DND-41 (cell line): ENCODE measurements around the gene ZSCAN22.

Experiments used
- ATAC-seq: fragments of 200-7000 bp; cut with Tn5 transposase; 3 replicates; pipeline ENCODE4 v1.9.1; 2021; ENCODE audit warnings: low read depth; ENCODE audit not compliant: insufficient read depth
- DNase-seq: peaks from one replicate; pipeline ENCODE4 v3.0.0-alpha.2; 2020
- H2AFZ ChIP-seq: 2 replicates; pipeline ENCODE4 v1.6.0; 2012; ENCODE audit warnings: low read depth, low read length
- H3K27ac ChIP-seq: 2 replicates; pipeline ENCODE4 v1.5.1; 2012; ENCODE audit warnings: low read length, inconsistent platforms
- H3K27me3 ChIP-seq: fragments of 200-600 bp; sonication (generic); 2 replicates; pipeline ENCODE4 v1.6.0; 2012; ENCODE audit warnings: low read length, mild to moderate bottlenecking, inconsistent platforms; ENCODE audit not compliant: insufficient read depth, poor library complexity
- H3K36me3 ChIP-seq: 2 replicates; pipeline ENCODE4 v1.5.1; 2012; ENCODE audit warnings: low read length, inconsistent platforms; ENCODE audit not compliant: insufficient read depth
- H3K4me1 ChIP-seq: 2 replicates; pipeline ENCODE4 v1.5.1; 2012; ENCODE audit warnings: mild to moderate bottlenecking, low read length; ENCODE audit not compliant: insufficient read depth
- H3K4me2 ChIP-seq: 2 replicates; pipeline ENCODE4 v1.6.0; 2012; ENCODE audit warnings: mild to moderate bottlenecking, moderate library complexity, low read length, inconsistent platforms; ENCODE audit not compliant: insufficient read depth
- H3K4me3 ChIP-seq, 2 experiments: fragments of 200-600 bp in 1 of 2; shearing (Covaris generic) in 1 of 2; 2 replicates each; pipeline ENCODE4 v1.5.1; 2012 to 2016; ENCODE audit warnings: inconsistent platforms in 2 of 2, low read length in 2 of 2, mild to moderate bottlenecking in 2 of 2, low read depth in 1 of 2, moderate library complexity in 1 of 2
- H3K79me2 ChIP-seq: 2 replicates; pipeline ENCODE4 v1.6.0; 2012; ENCODE audit warnings: low read length, inconsistent platforms; ENCODE audit not compliant: insufficient read depth
- H3K9ac ChIP-seq: 2 replicates; pipeline ENCODE4 v1.6.0; 2012; ENCODE audit warnings: low read depth, mild to moderate bottlenecking, inconsistent platforms, low read length, moderate library complexity
- H3K9me3 ChIP-seq: 2 replicates; pipeline ENCODE4 v1.5.1; 2012; ENCODE audit warnings: low read length, moderate library complexity, mild to moderate bottlenecking, inconsistent platforms; ENCODE audit not compliant: insufficient read depth, severe bottlenecking
- H4K20me1 ChIP-seq: 2 replicates; pipeline ENCODE4 v1.6.0; 2012; ENCODE audit warnings: low read length; ENCODE audit not compliant: insufficient read depth
- EZH2 ChIP-seq: IDR thresholded peaks from 3 replicates; pipeline ENCODE4 v1.6.1; 2012; ENCODE audit warnings: borderline replicate concordance, low read depth, mild to moderate bottlenecking, moderate library complexity, low read length, inconsistent platforms; ENCODE audit not compliant: severe bottlenecking
- TF ChIP-seq, protein P1 (sequence below): IDR thresholded peaks from 2 replicates; pipeline ENCODE4 v1.5.1; 2012; ENCODE audit warnings: borderline replicate concordance, low read length, moderate library complexity, mild to moderate bottlenecking; ENCODE audit not compliant: poor library complexity, severe bottlenecking; ENCODE audit errors: extremely low read depth

ZSCAN22 gene

DNA sequence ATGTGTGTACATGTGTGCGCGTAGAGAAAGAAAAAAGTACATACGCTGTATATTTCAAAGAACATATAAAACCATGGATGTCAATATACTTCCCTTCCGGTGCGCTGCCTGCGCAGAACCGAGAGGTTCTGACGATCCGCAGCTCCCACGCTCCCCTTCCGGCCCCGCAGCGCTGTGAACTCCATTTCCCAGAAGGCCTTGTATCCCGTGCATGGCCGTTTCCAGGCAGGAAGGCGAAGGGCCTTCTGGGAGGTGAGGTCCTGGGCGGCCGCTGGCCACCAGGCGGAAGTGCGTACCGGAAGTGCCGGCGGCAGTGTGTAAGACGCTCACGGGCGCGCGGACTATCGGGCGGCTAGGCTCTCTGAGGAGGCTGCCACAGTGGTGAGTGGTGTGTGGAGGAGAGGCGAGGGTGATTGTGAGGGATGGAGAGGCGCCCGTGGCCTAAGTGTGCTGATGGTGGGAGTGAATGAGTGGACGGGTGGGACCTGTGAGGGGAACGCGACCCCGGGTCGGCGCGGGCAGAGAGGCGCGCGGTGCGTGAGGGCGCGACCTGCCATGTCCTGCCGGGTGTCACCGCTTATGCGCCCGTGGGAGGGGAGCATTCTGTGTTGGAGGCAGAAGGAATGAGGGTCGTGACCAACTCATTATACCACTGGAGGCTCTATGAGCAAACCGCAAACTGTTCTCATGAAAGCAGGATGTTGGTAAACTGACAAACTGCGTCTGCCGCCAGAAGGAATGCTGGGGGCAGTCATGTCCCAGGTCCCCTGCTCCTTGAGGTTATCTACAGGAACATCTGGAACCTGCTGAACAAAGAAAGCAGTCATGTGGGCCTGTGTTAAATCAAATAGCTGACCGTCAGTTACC is 21.5 kb upstream of the ZSCAN22 start, which contains the start of gene ERVK3-1:
Gene ERVK3-1, plus strand, starts transcription at position 313 of the 867 bp plus-strand sequence. CDS start 6,792 bp downstream, outside the sequence.
- TF ChIP-seq, protein P1, sequence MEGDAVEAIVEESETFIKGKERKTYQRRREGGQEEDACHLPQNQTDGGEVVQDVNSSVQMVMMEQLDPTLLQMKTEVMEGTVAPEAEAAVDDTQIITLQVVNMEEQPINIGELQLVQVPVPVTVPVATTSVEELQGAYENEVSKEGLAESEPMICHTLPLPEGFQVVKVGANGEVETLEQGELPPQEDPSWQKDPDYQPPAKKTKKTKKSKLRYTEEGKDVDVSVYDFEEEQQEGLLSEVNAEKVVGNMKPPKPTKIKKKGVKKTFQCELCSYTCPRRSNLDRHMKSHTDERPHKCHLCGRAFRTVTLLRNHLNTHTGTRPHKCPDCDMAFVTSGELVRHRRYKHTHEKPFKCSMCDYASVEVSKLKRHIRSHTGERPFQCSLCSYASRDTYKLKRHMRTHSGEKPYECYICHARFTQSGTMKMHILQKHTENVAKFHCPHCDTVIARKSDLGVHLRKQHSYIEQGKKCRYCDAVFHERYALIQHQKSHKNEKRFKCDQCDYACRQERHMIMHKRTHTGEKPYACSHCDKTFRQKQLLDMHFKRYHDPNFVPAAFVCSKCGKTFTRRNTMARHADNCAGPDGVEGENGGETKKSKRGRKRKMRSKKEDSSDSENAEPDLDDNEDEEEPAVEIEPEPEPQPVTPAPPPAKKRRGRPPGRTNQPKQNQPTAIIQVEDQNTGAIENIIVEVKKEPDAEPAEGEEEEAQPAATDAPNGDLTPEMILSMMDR = no peak
- TF ChIP-seq EZH2 = no peak
- ATAC-seq = peak; percentile 97
- Histone ChIP-seq H3K4me3 (peak within 1 kb of the TSS; percentile 50 to 83), H4K20me1 (peaks cover 16% of the 10 kb centered on the region; the same call in 1 of the 2 replicates), H3K36me3 (peaks cover 61% of the 10 kb centered on the region), H3K27me3 (no peaks in the 10 kb centered on the region), H3K9ac (peak within 1 kb of the TSS; percentile 80), H2AFZ (peak within 1 kb of the TSS; percentile 90), H3K27ac (peak within 1 kb of the TSS; percentile 92), H3K9me3 (no peaks in the 10 kb centered on the region), H3K4me2 (peak within 1 kb of the TSS; percentile 72), H3K79me2 (peaks cover 71% of the 10 kb centered on the region), H3K4me1 (peaks cover 35% of the 10 kb centered on the region)
- peak; percentile 97 for DNase-seq

DNA sequence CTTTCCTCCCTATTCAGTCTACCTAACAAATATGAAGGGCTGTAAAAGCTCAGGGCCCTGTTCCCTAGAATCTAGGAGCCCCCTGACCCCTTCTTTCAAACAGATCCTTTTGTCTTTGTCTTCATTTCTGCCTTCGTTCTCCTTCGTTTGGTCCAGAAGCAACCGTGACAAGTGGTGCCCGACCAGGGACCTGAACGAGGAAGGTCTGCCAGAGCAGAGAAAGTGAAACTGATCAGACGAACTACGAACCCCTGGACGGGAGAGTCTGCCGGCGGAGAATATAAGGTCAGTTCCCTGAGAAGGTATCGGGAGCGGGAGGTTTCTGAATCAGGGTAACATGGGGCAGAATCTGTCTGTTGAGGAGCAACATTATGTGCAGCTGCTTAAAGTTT is 20.9 kb upstream of the ZSCAN22 start:
- no peaks in the 10 kb centered on the region for H3K9me3 ChIP-seq
- peaks cover 35% of the 10 kb centered on the region for H3K4me1 ChIP-seq
- peaks cover 58% of the 10 kb centered on the region for H3K36me3 ChIP-seq
- no peaks in the 10 kb centered on the region for H3K27me3 ChIP-seq
- H3K4me3 ChIP-seq = peak overlapping the region; percentile 50 to 83
- TF ChIP-seq, protein P1 = no peak
- TF ChIP-seq EZH2 = no peak
- peak overlapping the region; percentile 90; the same call in 1 of the 2 replicates for H2AFZ ChIP-seq
- DNase-seq = peak; percentile 38
- H4K20me1 ChIP-seq = peaks cover 16% of the 10 kb centered on the region; the same call in 1 of the 2 replicates
- H3K27ac ChIP-seq = peak overlapping the region; percentile 92
- peaks cover 66% of the 10 kb centered on the region for H3K79me2 ChIP-seq
- no peak for ATAC-seq
- H3K4me2 ChIP-seq = peak overlapping the region; percentile 72
- peak overlapping the region; percentile 80 for H3K9ac ChIP-seq

DNA sequence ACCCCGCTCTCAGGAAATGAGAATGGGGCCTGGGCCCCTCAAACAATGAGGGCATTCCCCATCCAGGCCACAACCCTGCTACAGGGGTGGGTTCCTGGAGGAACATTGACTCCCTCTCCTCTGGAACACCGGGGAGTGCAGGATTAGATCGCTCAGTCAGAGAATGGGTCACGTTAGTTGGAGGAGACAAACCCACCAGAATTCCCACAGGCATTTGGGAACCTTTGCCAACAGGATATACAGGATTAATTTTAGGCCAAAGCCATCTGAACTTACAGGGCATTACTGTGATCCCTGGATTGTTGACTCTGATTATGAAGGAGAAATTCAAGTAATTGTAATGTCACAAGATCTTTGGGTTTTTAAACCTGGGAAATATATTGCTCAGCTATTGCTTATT is 19.1 kb upstream of the ZSCAN22 start:
- H3K4me1 ChIP-seq = peaks cover 35% of the 10 kb centered on the region
- TF ChIP-seq, protein P1 = no peak
- no peak for TF ChIP-seq EZH2
- no peak overlapping the region for H3K9ac ChIP-seq
- H2AFZ ChIP-seq = no peak overlapping the region
- DNase-seq = no peak
- H3K4me3 ChIP-seq = no peak overlapping the region
- H4K20me1 ChIP-seq = peaks cover 32% of the 10 kb centered on the region
- peaks cover 69% of the 10 kb centered on the region for H3K36me3 ChIP-seq
- H3K9me3 ChIP-seq = no peaks in the 10 kb centered on the region
- H3K27me3 ChIP-seq = no peaks in the 10 kb centered on the region
- H3K4me2 ChIP-seq = peak overlapping the region; percentile 36; the same call in 1 of the 2 replicates
- H3K79me2 ChIP-seq = peaks cover 66% of the 10 kb centered on the region
- ATAC-seq = no peak
- no peak overlapping the region for H3K27ac ChIP-seq
